Vagina (tissue), 2 donors: ENCODE measurements around the gene COL5A1. TPM values are rescaled to one million over a fixed set of nuclear protein-coding genes. Genes with fewer than 3 reads are reported as not detected.

ENCODE experiments used
- DNase-seq, 2 donors: peaks; one replicate each; pipeline ENCODE4 v3.0.0-alpha.2; 2017; ENCODE audit errors: extremely low spot score in 2 of 2
- H3K27ac ChIP-seq: fragments of 200-600 bp; sonication (generic); one replicate; pipeline ENCODE4 v1.5.1; 2019
- H3K27me3 ChIP-seq: fragments of 200-600 bp; sonication (generic); one replicate; pipeline ENCODE4 v1.5.1; 2019
- H3K36me3 ChIP-seq, 2 donors: fragments of 200-600 bp; sonication (generic); one replicate each; pipeline ENCODE4 v1.5.1; 2017 to 2019
- H3K4me1 ChIP-seq: fragments of 200-600 bp; sonication (generic); one replicate; pipeline ENCODE4 v1.5.1; 2019
- H3K4me3 ChIP-seq, 2 donors: fragments of 200-600 bp; sonication (generic); 1 replicate in 1 of 2; 2 replicates in 1 of 2; pipeline ENCODE4 v1.5.1; 2016 to 2019
- H3K9me3 ChIP-seq: fragments of 200-600 bp; sonication (generic); one replicate; pipeline ENCODE4 v1.5.1; 2019
- POLR2A ChIP-seq, 2 donors: fragments of 450-650 bp; IDR thresholded peaks; one replicate each; pipeline ENCODE4 v1.6.1; 2017; ENCODE audit warnings: antibody characterized with exemption in 2 of 2, mild to moderate bottlenecking in 2 of 2, moderate library complexity in 2 of 2
- POLR2AphosphoS5 ChIP-seq, 2 donors: sonication (generic); formaldehyde crosslinking; IDR thresholded peaks; one replicate each; pipeline ENCODE4 v1.9.0; 2017; ENCODE audit warnings: antibody characterized with exemption in 2 of 2, mild to moderate bottlenecking in 2 of 2, low read depth in 1 of 2; ENCODE audit not compliant: insufficient read depth in 1 of 2
- intact Hi-C: fragments of 100-400 bp; cut with DNase I; formaldehyde crosslinking; loops from one replicate; pipeline ENCODE4 v1.15.1; 2023
- total RNA-seq: library from RNA; depleted of rRNA; stranded (reverse); fragments of >200 nt; gene quantifications from one replicate; pipeline ENCODE4 v1.2.3, GENCODE V29; 2016
- TF ChIP-seq, protein P1 (sequence below), 3 experiments: fragments of 450-650 bp in 2 of 3; fragments of 200-600 bp in 1 of 3; sonication (generic) in 1 of 3; IDR thresholded peaks; one replicate each; pipeline ENCODE4 v1.5.1; 2017 to 2019; ENCODE audit warnings: antibody characterized with exemption in 3 of 3, mild to moderate bottlenecking in 2 of 3, moderate library complexity in 2 of 3

COL5A1 gene
- total RNA-seq, 1 donor from 2014 or later, result 36.6 TPM

GRCh38 chr9:134598884-134599245 lies 42.7 kb upstream of the COL5A1 start:
- Histone ChIP-seq H3K36me3 (no peaks in the 10 kb centered on the region), H3K4me1 (peaks cover 12% of the 10 kb centered on the region), H3K27me3 (no peaks in the 10 kb centered on the region), H3K27ac (no peak overlapping the region), H3K9me3 (no peaks in the 10 kb centered on the region), H3K4me3 (no peak overlapping the region)
- TF ChIP-seq POLR2AphosphoS5 (IDR thresholded peaks at IDR 0.05; ENCODE audit: insufficient read depth in 1 of 2, low read depth in 1 of 2), result no peak
- TF ChIP-seq POLR2A (IDR thresholded peaks at IDR 0.05), result no peak
- TF ChIP-seq, protein P1, sequence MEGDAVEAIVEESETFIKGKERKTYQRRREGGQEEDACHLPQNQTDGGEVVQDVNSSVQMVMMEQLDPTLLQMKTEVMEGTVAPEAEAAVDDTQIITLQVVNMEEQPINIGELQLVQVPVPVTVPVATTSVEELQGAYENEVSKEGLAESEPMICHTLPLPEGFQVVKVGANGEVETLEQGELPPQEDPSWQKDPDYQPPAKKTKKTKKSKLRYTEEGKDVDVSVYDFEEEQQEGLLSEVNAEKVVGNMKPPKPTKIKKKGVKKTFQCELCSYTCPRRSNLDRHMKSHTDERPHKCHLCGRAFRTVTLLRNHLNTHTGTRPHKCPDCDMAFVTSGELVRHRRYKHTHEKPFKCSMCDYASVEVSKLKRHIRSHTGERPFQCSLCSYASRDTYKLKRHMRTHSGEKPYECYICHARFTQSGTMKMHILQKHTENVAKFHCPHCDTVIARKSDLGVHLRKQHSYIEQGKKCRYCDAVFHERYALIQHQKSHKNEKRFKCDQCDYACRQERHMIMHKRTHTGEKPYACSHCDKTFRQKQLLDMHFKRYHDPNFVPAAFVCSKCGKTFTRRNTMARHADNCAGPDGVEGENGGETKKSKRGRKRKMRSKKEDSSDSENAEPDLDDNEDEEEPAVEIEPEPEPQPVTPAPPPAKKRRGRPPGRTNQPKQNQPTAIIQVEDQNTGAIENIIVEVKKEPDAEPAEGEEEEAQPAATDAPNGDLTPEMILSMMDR (IDR thresholded peaks at IDR 0.05), result no peak
- DNase-seq, result no peak
- intact Hi-C loops, result no loop called here

GRCh38 chr9:134600371-134600770 lies 41.2 kb upstream of the COL5A1 start:
- no peak for TF ChIP-seq POLR2AphosphoS5 (IDR thresholded peaks at IDR 0.05; ENCODE audit: insufficient read depth in 1 of 2, low read depth in 1 of 2)
- no peak for TF ChIP-seq POLR2A (IDR thresholded peaks at IDR 0.05)
- TF ChIP-seq, protein P1 (IDR thresholded peaks at IDR 0.05), result no peak
- Histone ChIP-seq H3K9me3 (no peaks in the 10 kb centered on the region), H3K4me3 (no peak overlapping the region), H3K36me3 (no peaks in the 10 kb centered on the region), H3K4me1 (peaks cover 12% of the 10 kb centered on the region), H3K27me3 (no peaks in the 10 kb centered on the region), H3K27ac (no peak overlapping the region)
- no peak for DNase-seq
- intact Hi-C loops, result no loop called here

- Histone ChIP-seq H3K36me3 (no peaks in the 10 kb centered on the region), H3K4me1 (peaks cover 12% of the 10 kb centered on the region), H3K4me3 (no peak overlapping the region), H3K27me3 (no peaks in the 10 kb centered on the region), H3K9me3 (no peaks in the 10 kb centered on the region), H3K27ac (no peak overlapping the region)
- TF ChIP-seq POLR2A (IDR thresholded peaks at IDR 0.05), result no peak
- TF ChIP-seq, protein P1 (IDR thresholded peaks at IDR 0.05), result no peak
- no peak for TF ChIP-seq POLR2AphosphoS5 (IDR thresholded peaks at IDR 0.05; ENCODE audit: insufficient read depth in 1 of 2, low read depth in 1 of 2)
- peak in 1 of 2 donors; percentile 58 for DNase-seq
- intact Hi-C loops, result no loop called here
Observed at GRCh38 chr9:134600836-134601638, 40.6 kb upstream of the COL5A1 start.

DNA sequence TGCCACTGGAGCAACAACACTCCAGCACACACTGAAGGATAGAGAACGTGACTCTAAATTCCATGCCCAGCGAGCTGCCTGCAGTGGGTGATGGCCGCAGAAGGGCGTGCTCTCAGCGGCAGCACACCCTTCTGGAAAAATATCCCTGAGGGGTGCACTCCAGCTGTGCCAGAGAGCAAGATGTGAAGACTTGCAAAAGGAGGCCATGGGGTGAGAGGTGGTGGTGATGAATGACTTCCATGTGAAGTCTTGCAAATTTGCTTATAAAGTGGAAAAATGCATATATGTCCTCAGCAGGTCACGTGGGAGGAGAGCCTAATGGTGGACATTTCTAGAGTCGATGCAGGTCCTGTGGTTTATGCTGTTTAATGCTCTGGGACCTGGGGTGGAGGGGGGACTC lies 39.8 kb upstream of the COL5A1 start:
- intact Hi-C loops, result no loop called here
- no peak for DNase-seq

More for the DNA sequence above, 39.8 kb upstream of the COL5A1 start:
- H3K27me3 ChIP-seq, result no peaks in the 10 kb centered on the region
- no peak overlapping the region for H3K4me3 ChIP-seq
- no peak for TF ChIP-seq POLR2AphosphoS5 (IDR thresholded peaks at IDR 0.05; ENCODE audit: insufficient read depth in 1 of 2, low read depth in 1 of 2)
- no peak for TF ChIP-seq POLR2A (IDR thresholded peaks at IDR 0.05)
- TF ChIP-seq, protein P1 (IDR thresholded peaks at IDR 0.05), result no peak
- H3K27ac ChIP-seq, result no peak overlapping the region
- H3K9me3 ChIP-seq, result no peaks in the 10 kb centered on the region
- peaks cover 12% of the 10 kb centered on the region for H3K4me1 ChIP-seq
- H3K36me3 ChIP-seq, result no peaks in the 10 kb centered on the region
